MCF 10A (cell line): Measurements from ENCODE around the gene NFATC3. TPM values are rescaled to one million over a fixed set of nuclear protein-coding genes. Genes with fewer than 3 reads are reported as not detected.
"Not testable (repeated sequence)": the region's sequence is repeated elsewhere in the genome, so short reads cannot be mapped to it uniquely, and the experiment has no call there.

Source experiments
- BruUV-seq: library from RNA; stranded (reverse); fragments of 400-500 nt; replicated peaks from 2 replicates; lab custom pipeline; 2021; lab: Mats Ljungman, UMichigan
- CTCF ChIA-PET: fragments of 300-600 bp; sonication (Branson Sonifier 250); formaldehyde crosslinking; extraction: SDS; loops from one replicate; lab custom pipeline; 2021; ENCODE audit warnings: antibody characterized with exemption, inconsistent platforms; lab: Yijun Ruan, JAX
- POLR2A ChIA-PET: fragments of 300-600, 350-650 bp; sonication (Branson Sonifier 250); formaldehyde crosslinking; extraction: SDS; loops from one replicate; lab custom pipeline; 2020; ENCODE audit warnings: antibody characterized with exemption, inconsistent platforms; lab: Yijun Ruan, JAX
- DNase-seq: peaks from one replicate; pipeline ENCODE4 v3.0.0-alpha.2; 2018; ENCODE audit not compliant: unreplicated experiment
- H3K27ac Mint-ChIP-seq: one replicate; pipeline ENCODE4 v1.8.0; 2022; ENCODE audit warnings: mild to moderate bottlenecking, low read depth, mixed read lengths; ENCODE audit not compliant: unreplicated experiment
- H3K27me3 Mint-ChIP-seq: one replicate; pipeline ENCODE4 v1.8.0; 2022; ENCODE audit warnings: mixed read lengths; ENCODE audit not compliant: insufficient read depth, unreplicated experiment
- H3K36me3 Mint-ChIP-seq: one replicate; pipeline ENCODE4 v1.8.0; 2022; ENCODE audit warnings: mild to moderate bottlenecking, moderate library complexity, mixed read lengths; ENCODE audit not compliant: insufficient read depth, unreplicated experiment
- H3K4me1 Mint-ChIP-seq: one replicate; pipeline ENCODE4 v1.8.0; 2022; ENCODE audit warnings: mixed read lengths; ENCODE audit not compliant: insufficient read depth, unreplicated experiment
- H3K4me3 Mint-ChIP-seq: one replicate; pipeline ENCODE4 v1.8.0; 2022; ENCODE audit warnings: mild to moderate bottlenecking, moderate library complexity, mixed read lengths; ENCODE audit not compliant: unreplicated experiment
- H3K9me3 Mint-ChIP-seq: one replicate; pipeline ENCODE4 v1.8.0; 2022; ENCODE audit warnings: mixed read lengths; ENCODE audit not compliant: unreplicated experiment
- CTCF ChIP-seq: fragments of 200-600 bp; IDR thresholded peaks from one replicate; pipeline ENCODE4 v1.8.0; 2022; ENCODE audit warnings: antibody characterized with exemption, mild to moderate bottlenecking; ENCODE audit not compliant: unreplicated experiment
- intact Hi-C: fragments of 100-400 bp; cut with micrococcal nuclease; formaldehyde crosslinking; loops from 2 replicates; pipeline ENCODE4 v1.14.1; 2022
- total RNA-seq: library from RNA; stranded (reverse); gene quantifications from 2 replicates; pipeline ENCODE4 v1.2.3, GENCODE V29; 2022

NFATC3 gene
- total RNA-seq, 1 experiment from 2014 or later, result 24.1 TPM

GRCh38 chr16:68089067-68089466 is 3.9 kb downstream of the NFATC3 start:
- no peaks in the 10 kb centered on the region for H3K36me3 Mint-ChIP-seq
- TF ChIP-seq CTCF, result no peak
- H3K4me1 Mint-ChIP-seq, result peaks cover 48% of the 10 kb centered on the region
- H3K9me3 Mint-ChIP-seq, result no peaks in the 10 kb centered on the region
- peak overlapping the region; percentile 57 for H3K27ac Mint-ChIP-seq
- BruUV-seq, result no TSS peak
- ChIA-PET POLR2A (interaction anchor here (0.6 to 7.9 kb wide), 5 partner anchors 17 to 147 kb away, joined by 3 to 104 read pairs (median 4); partner anchors contain the start of gene ESRP2), CTCF (interaction anchor here (0.5 to 1.0 kb wide), 5 partner anchors 16 to 503 kb away, joined by 3 to 5 read pairs (median 4); no protein-coding TSS in a partner anchor)
- intact Hi-C loops, result no loop called here
- DNase-seq, result no peak
- H3K27me3 Mint-ChIP-seq, result no peaks in the 10 kb centered on the region
- no peak overlapping the region for H3K4me3 Mint-ChIP-seq

GRCh38 chr16:68090130-68090529 is 5.0 kb downstream of the NFATC3 start:
- Mint-ChIP-seq H3K4me3 (no peak overlapping the region), H3K36me3 (no peaks in the 10 kb centered on the region), H3K9me3 (no peaks in the 10 kb centered on the region), H3K4me1 (peaks cover 57% of the 10 kb centered on the region), H3K27me3 (no peaks in the 10 kb centered on the region), H3K27ac (peak overlapping the region; percentile 89)
- no TSS peak for BruUV-seq
- no peak for DNase-seq
- POLR2A ChIA-PET, result interaction anchor here (1.0 to 6.6 kb wide), 4 partner anchors 48 to 221 kb away, joined by 3 to 99 read pairs (median 36); partner anchors contain the start of genes ESRP2, PRMT7 and SLC7A6OS
- CTCF ChIA-PET, result interaction anchor here (0.6 to 1.0 kb wide), 3 partner anchors 17 to 129 kb away, joined by 3 to 6 read pairs (median 5); no protein-coding TSS in a partner anchor
- TF ChIP-seq CTCF, result no peak
- intact Hi-C loops, result loop anchor here (2.0 kb wide), 1 partner anchor 139 kb away; no protein-coding TSS in a partner anchor

GRCh38 chr16:68090533-68090932 is 5.4 kb downstream of the NFATC3 start:
- intact Hi-C loops, result loop anchor here (2.0 kb wide), 1 partner anchor 138 kb away; no protein-coding TSS in a partner anchor
- POLR2A ChIA-PET, result interaction anchor here (1.0 to 4.6 kb wide), 5 partner anchors 19 to 220 kb away, joined by 3 to 67 read pairs (median 6); partner anchors contain the start of genes DDX28, DUS2, ESRP2 and PRMT7
- Mint-ChIP-seq H3K36me3 (no peaks in the 10 kb centered on the region), H3K9me3 (no peaks in the 10 kb centered on the region), H3K27me3 (no peaks in the 10 kb centered on the region), H3K27ac (peak overlapping the region; percentile 89), H3K4me1 (peaks cover 57% of the 10 kb centered on the region), H3K4me3 (no peak overlapping the region)
- CTCF ChIA-PET, result interaction anchor here (0.6 to 0.7 kb wide), 2 partner anchors 61 to 129 kb away, joined by 3 to 6 read pairs; no protein-coding TSS in a partner anchor
- BruUV-seq, result no TSS peak
- no peak for TF ChIP-seq CTCF
- DNase-seq, result no peak

GRCh38 chr16:68091380-68092261 is 6.5 kb downstream of the NFATC3 start:
- DNase-seq, result peak; percentile 94
- H3K4me1 Mint-ChIP-seq, result peaks cover 58% of the 10 kb centered on the region
- POLR2A ChIA-PET, result interaction anchor here (0.6 to 4.6 kb wide), 13 partner anchors 19 to 258 kb away, joined by 3 to 67 read pairs (median 3); partner anchors contain the start of genes DDX28, DUS2, ESRP2 and SLC7A6

GRCh38 chr16:68092275-68092674 is 7.1 kb downstream of the NFATC3 start:
- peak overlapping the region; percentile 89 for H3K27ac Mint-ChIP-seq
- POLR2A ChIA-PET, result interaction anchor here (0.9 to 4.6 kb wide), 12 partner anchors 18 to 234 kb away, joined by 3 to 67 read pairs (median 5); partner anchors contain the start of genes DDX28, DUS2, ESRP2 and SLC7A6
- DNase-seq, H3K27me3 Mint-ChIP-seq, H3K36me3 Mint-ChIP-seq, BruUV-seq, intact Hi-C loops, H3K9me3 Mint-ChIP-seq: not testable (repeated sequence)
- CTCF ChIA-PET, result interaction anchor here (0.6 to 2.8 kb wide), 5 partner anchors 16 to 25 kb away, joined by 6 to 12 read pairs (median 8); no protein-coding TSS in a partner anchor
- peak overlapping the region; percentile 38 for H3K4me3 Mint-ChIP-seq
- H3K4me1 Mint-ChIP-seq, result peaks cover 59% of the 10 kb centered on the region

More at GRCh38 chr16:68091380-68092261, 6.5 kb downstream of the NFATC3 start:
- peaks cover 6% of the 10 kb centered on the region for H3K36me3 Mint-ChIP-seq
- peak overlapping the region; percentile 89 for H3K27ac Mint-ChIP-seq
- no peaks in the 10 kb centered on the region for H3K27me3 Mint-ChIP-seq
- CTCF ChIA-PET, result interaction anchor here (0.6 to 1.2 kb wide), 3 partner anchors 24 to 130 kb away, joined by 3 to 6 read pairs (median 4); no protein-coding TSS in a partner anchor
- H3K4me3 Mint-ChIP-seq, result peak overlapping the region; percentile 38
- TSS peak; percentile 96 for BruUV-seq
- peaks cover 2% of the 10 kb centered on the region for H3K9me3 Mint-ChIP-seq
- intact Hi-C loops, result loop anchor here (2.0 kb wide), 1 partner anchor 137 kb away; no protein-coding TSS in a partner anchor
- TF ChIP-seq CTCF, result no peak
